DMS53 treated with DMSO at 0.1 percent for 48 hours (cell line): Measurements from ENCODE around the gene BARHL2.

Source experiments
- DNase-seq: peaks from one replicate; lab custom pipeline; 2025; ENCODE audit not compliant: unreplicated experiment; lab: John Stamatoyannopoulos, UW

BARHL2 gene

GRCh38 chr1:90710579-90711536, 6.2 kb downstream of the BARHL2 start:
- no peak for DNase-seq

- no peak for DNase-seq
Observed at GRCh38 chr1:90709535-90709934, 7.6 kb downstream of the BARHL2 start.

GRCh38 chr1:90708826-90709225, 8.3 kb downstream of the BARHL2 start:
- DNase-seq: no peak

- no peak for DNase-seq
Observed at GRCh38 chr1:90708236-90708786, 8.8 kb downstream of the BARHL2 start.

- DNase-seq: peak; percentile 51
Observed at GRCh38 chr1:90707363-90707710, 9.8 kb downstream of the BARHL2 start.

GRCh38 chr1:90706437-90707362, 10.4 kb downstream of the BARHL2 start:
- DNase-seq: peak; percentile 62

GRCh38 chr1:90705956-90706355, 11.1 kb downstream of the BARHL2 start:
- DNase-seq: no peak

- DNase-seq: no peak
Observed at GRCh38 chr1:90704817-90705216, 12.3 kb downstream of the BARHL2 start.

GRCh38 chr1:90694846-90695245, 22.3 kb downstream of the BARHL2 start:
- no peak for DNase-seq

GRCh38 chr1:90687747-90688146, 29.4 kb downstream of the BARHL2 start:
- DNase-seq: no peak

- DNase-seq: no peak
Observed at GRCh38 chr1:90675161-90675847, 41.8 kb downstream of the BARHL2 start.

- DNase-seq: peak; percentile 10
Observed at GRCh38 chr1:90671741-90672140, 45.4 kb downstream of the BARHL2 start.

GRCh38 chr1:90671251-90671650, 45.9 kb downstream of the BARHL2 start:
- DNase-seq: no peak
